NCI-H1417 treated with DMSO at 0.1 percent for 48 hours (cell line): Measurements from ENCODE around the gene TSPAN4.

Experiments
- DNase-seq: peaks from one replicate; lab custom pipeline; 2025; lab: John Stamatoyannopoulos, UW

TSPAN4 gene

DNA sequence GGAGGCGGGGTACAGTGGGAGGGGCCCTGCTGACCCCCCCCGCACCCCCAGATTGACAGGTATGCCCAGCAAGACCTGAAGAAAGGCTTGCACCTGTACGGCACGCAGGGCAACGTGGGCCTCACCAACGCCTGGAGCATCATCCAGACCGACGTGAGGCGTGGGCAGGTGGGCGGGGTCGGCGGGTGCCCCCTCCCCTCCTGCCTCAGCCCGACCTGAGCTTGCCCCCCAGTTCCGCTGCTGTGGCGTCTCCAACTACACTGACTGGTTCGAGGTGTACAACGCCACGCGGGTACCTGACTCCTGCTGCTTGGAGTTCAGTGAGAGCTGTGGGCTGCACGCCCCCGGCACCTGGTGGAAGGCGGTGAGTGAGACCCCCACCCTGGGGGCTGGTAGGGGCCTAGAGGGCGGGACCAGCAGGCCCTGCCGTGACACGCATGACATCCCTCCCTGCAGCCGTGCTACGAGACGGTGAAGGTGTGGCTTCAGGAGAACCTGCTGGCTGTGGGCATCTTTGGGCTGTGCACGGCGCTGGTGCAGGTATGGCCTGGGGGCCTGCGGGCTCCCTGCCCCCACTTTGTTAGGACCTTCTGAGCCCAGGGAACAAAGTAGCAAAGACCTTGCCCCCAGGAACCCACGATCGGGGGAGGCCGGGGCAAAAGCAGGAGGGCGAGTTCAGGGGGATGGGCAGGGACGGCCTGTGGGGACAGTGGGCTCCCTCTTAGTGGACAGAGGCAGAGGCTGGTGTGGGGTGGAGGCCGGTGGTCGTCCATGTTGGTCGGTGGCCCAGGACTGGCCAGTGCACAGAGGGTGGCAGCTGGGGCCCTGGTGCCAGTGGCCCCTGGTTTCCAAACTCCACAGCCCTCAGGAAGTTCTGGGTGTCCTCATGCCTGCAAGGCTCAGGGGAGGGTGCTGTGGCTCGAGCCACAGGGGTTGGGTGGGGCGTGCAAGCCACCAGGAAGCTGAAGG lies 23.1 kb downstream of the TSPAN4 start:
- no peak for DNase-seq

DNA sequence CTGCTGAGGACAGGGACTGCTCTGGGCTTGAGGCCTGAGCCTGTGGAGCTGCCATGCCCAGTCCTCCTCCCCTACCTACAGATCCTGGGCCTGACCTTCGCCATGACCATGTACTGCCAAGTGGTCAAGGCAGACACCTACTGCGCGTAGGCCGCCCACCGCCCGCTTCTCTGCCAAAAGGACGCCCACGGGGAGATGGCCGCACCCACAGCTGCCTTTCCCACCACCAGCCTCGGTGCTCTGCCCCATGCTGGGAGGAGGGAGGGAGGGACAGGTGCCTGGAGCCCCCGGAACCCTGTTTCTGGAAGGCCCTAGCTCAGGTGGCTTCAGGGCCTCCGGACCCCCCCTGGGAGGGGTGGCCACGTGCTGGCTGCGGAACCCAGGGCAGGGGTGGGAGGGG lies 23.8 kb downstream of the TSPAN4 start:
- no peak for DNase-seq

- no peak for DNase-seq
These were observed 25.3 kb downstream of the TSPAN4 start for GRCh38 chr11:867856-868358.

GRCh38 chr11:868394-868793 lies 25.7 kb downstream of the TSPAN4 start:
- no peak for DNase-seq

GRCh38 chr11:868802-869201 lies 26.1 kb downstream of the TSPAN4 start:
- DNase-seq = no peak

DNA sequence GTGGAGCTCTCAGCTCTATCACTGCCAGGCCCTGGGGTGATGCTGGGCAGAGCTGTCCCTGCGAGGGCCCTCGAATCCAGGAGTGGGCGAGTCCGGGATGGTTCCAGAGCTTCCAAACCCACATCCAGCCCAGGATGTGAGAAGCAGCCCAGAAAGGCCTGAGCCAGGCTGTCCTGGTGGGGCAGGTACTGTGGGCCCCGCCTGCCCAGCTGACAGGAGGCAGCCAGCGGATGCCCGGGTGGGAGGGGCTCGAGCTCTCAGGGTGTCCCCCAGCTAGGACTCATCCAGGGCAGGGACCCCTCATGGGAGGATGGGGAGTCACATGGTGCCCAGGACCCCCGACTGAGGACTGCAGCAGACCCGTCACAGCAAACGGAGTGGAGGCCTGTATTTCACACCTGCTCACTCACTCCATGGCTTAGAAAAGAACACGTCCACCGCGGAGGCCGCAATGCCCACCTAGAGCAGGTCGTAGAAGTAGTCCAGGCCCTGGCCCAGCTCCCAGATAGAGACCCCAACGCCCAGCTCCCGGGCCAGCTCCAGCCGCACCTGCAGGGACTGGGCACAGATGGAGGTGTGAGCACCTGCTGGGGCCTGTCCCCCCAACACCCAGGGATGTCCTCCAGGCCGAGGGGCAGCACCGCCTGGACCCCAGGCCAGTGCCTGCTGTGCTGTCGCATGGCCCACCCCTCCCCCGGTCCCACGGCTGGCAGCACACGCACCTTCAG lies 26.9 kb downstream of the TSPAN4 start:
- no peak for DNase-seq

DNA sequence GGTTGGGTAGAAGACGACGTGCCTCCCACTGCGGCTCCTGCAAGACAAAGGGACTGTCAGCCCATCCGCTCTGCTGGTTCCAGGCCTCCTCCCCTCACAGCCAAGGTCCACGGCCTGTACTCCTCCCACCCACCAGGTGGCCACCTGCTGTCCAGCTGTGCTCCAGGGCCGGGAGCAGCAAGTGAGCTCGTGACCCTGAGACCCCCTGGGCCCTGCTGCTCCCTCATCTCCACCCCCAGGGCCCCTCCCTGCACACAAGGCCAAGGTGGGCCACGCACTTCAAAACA lies 27.4 kb downstream of the TSPAN4 start:
- no peak for DNase-seq

DNA sequence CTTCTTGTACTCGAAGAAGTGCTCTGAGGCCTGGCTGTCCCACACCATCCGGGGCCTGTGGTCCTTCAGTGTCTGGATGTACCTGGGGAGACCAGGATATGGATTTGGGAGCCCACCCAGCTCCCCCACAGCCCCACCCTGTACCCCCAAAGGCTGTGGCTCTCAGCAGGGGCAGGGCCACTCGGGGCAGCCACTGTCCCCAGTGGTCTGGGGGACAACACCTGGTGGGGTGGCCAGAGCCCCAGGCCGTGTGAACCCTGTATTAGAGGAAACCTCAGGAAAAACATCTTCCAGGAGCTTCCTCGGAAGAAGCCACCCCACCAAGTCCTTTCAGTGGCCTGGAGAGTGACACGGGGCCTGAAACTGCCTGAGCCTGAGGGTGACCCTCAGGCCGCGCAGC lies 27.8 kb downstream of the TSPAN4 start:
- DNase-seq = no peak

GRCh38 chr11:871472-871871 lies 28.8 kb downstream of the TSPAN4 start:
- no peak for DNase-seq

DNA sequence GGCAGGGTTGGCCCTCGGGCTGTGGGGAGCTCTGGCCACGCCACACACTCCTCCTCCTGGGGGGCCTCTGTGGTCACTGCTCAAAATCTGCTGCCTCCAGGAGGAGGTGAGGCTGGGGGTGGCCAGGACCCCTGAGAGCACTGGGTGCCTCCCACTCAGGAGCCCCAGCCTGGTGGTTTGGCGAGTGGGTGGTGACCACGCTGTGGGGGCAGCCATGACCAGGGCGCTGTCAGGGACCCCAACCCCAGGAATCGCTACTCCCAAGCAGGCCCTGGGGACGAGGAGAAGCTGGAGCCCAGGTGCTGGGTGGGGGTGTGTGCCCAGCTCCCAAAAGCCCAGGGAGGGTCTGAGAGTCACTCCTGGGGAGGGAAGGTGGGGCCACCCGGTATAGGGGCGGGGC lies 30.1 kb downstream of the TSPAN4 start:
- no peak for DNase-seq

GRCh38 chr11:873706-874105 lies 31.1 kb downstream of the TSPAN4 start:
- no peak for DNase-seq

GRCh38 chr11:875203-875602 lies 32.6 kb downstream of the TSPAN4 start:
- DNase-seq = no peak

GRCh38 chr11:875769-876301 lies 33.2 kb downstream of the TSPAN4 start:
- no peak for DNase-seq

DNA sequence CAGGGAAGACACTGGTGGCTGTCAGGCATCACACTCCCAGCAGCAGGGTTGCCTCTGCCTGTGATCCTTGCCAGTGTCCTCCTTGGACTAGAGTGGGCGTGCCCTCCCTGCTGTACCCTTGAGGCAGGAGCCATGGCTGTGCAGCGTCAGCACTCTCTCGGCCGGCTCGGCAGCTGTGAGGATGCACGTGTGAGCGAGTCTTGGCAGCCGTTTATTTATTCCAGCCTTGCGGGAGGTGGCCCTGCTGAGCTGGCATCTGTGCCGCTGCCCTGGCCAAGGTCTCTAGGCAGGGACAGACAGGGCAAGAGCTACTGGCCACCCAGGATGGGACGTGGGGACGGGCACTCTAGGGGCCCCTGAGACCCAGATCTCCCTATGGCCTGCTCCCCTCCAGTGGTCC lies 33.9 kb downstream of the TSPAN4 start:
- DNase-seq = peak; percentile 17

DNA sequence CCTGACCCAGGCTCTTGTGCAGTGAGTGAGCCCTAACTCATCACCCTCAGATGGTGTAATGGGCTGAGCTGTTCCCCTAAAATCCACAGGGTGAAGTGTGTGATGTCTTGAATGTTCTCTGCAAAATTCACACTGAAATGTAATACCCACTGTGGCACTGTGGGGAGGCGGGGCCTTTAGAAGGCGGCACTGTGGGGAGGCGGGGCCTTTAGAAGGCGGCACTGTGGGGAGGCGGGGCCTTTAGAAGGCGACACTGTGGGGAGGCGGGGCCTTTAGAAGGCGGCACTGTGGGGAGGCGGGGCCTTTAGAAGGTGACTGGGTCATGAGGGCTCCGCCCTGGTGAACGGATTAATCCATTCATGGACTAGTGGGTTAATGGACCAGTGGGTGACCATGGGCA lies 34.9 kb downstream of the TSPAN4 start:
- no peak for DNase-seq

DNA sequence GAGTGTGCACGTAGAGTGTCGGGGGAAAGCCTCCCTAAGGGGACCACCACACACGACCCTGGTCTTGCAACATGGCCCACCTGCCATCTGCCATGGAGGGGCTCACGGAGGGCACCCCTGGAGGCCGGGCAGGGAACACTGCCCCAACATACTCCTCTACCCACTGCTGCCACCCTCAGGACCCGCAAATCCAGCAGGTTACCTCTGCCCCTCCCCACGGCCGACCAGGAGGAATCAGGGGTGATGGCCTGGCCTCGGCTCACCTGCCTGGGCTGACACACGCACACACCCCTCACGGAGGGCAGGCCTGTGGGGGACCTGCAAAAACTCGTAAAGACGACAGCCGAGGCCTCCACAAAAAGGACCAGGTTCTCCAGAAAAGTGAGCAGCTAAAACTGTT lies 37.8 kb downstream of the TSPAN4 start:
- no peak for DNase-seq

DNA sequence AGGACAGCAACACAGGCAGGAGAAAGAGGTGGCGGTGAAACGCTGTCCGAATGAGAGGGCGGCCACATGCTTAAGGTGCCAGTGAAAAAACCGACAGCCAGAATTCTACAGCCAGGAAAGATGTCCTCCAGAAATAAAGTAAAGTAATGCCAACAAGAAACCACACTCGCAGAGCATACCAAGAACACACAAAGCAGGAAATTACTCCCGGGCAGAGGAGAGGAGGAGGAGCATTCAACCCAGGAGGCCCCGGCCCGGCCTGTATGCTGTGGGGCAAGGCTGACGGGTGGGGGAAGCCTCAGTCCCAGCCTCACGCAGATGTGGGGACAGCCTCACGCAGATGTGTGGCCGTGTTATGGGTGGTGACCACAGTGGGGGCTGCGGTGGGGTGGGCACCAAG lies 39.9 kb downstream of the TSPAN4 start:
- DNase-seq = no peak

- no peak for DNase-seq
These were observed 40.9 kb downstream of the TSPAN4 start for GRCh38 chr11:883527-883926.

- DNase-seq = no peak
These were observed 42.0 kb downstream of the TSPAN4 start for GRCh38 chr11:884578-885070.

- no peak for DNase-seq
These were observed 43.9 kb downstream of the TSPAN4 start for GRCh38 chr11:886568-886967.

GRCh38 chr11:887589-887988 lies 44.9 kb downstream of the TSPAN4 start:
- DNase-seq = no peak

GRCh38 chr11:888310-889212 lies 45.9 kb downstream of the TSPAN4 start:
- no peak for DNase-seq
